Smooth muscle cell (in vitro differentiated cells): Measurements from ENCODE around the gene ZNRF2. TPM values are rescaled to one million over a fixed set of nuclear protein-coding genes. Genes with fewer than 3 reads are reported as not detected.
A peak's percentile ranks its signal among the peaks of the same experiment; 100 is the strongest.

Experiments
- DNase-seq: peaks from one replicate; lab custom pipeline; 2025; ENCODE audit not compliant: unreplicated experiment; lab: John Stamatoyannopoulos, UW
- H2AFZ ChIP-seq: fragments of 200-600 bp; sonication (generic); 2 replicates; pipeline ENCODE4 v1.6.0; 2016; ENCODE audit warnings: antibody characterized with exemption, low read depth, mild to moderate bottlenecking
- H3F3A ChIP-seq: fragments of 200-600 bp; sonication (generic); 2 replicates; pipeline ENCODE4 v1.6.0; 2017; ENCODE audit warnings: antibody characterized with exemption, low read depth
- H3K27ac ChIP-seq: fragments of 200-600 bp; sonication (generic); 2 replicates; pipeline ENCODE4 v1.5.1; 2016; ENCODE audit warnings: low read depth, mild to moderate bottlenecking
- H3K27me3 ChIP-seq: fragments of 200-600 bp; sonication (generic); 2 replicates; pipeline ENCODE4 v1.6.1; 2016; ENCODE audit warnings: low read depth, mild to moderate bottlenecking
- H3K36me3 ChIP-seq: fragments of 200-600 bp; sonication (generic); 2 replicates; pipeline ENCODE4 v1.5.1; 2016; ENCODE audit warnings: low read depth
- H3K4me1 ChIP-seq: fragments of 200-600 bp; sonication (generic); 2 replicates; pipeline ENCODE4 v1.5.1; 2016; ENCODE audit warnings: low read depth
- H3K4me2 ChIP-seq: fragments of 200-600 bp; sonication (generic); 2 replicates; pipeline ENCODE4 v1.6.0; 2016; ENCODE audit warnings: mild to moderate bottlenecking
- H3K4me3 ChIP-seq: fragments of 200-600 bp; sonication (generic); 2 replicates; pipeline ENCODE4 v1.5.1; 2016; ENCODE audit warnings: mild to moderate bottlenecking
- H3K79me2 ChIP-seq: fragments of 200-600 bp; sonication (generic); 2 replicates; pipeline ENCODE4 v1.6.0; 2016; ENCODE audit warnings: low read depth, mild to moderate bottlenecking
- H3K9ac ChIP-seq: fragments of 200-600 bp; sonication (generic); 2 replicates; pipeline ENCODE4 v1.6.0; 2016; ENCODE audit warnings: low read depth
- H3K9me3 ChIP-seq: fragments of 200-600 bp; sonication (generic); replicated peaks from 2 replicates; pipeline ENCODE4 v1.5.1; 2016; ENCODE audit warnings: low read depth
- H4K20me1 ChIP-seq: fragments of 200-600 bp; sonication (generic); 2 replicates; pipeline ENCODE4 v1.6.0; 2016; ENCODE audit warnings: low read depth
- CTCF ChIP-seq: fragments of 200-600 bp; sonication (generic); IDR thresholded peaks from 2 replicates; pipeline ENCODE4 v1.5.1; 2017; ENCODE audit warnings: borderline replicate concordance, mild to moderate bottlenecking, antibody characterized with exemption; ENCODE audit not compliant: insufficient read depth, poor library complexity, severe bottlenecking
- WGBS: methylation state at CpG from one replicate; pipeline ENCODE4 v1.1.7; 2016; ENCODE audit warnings: low lambda C conversion rate; 5-methylcytosine and 5-hydroxymethylcytosine counted together
- polyA plus RNA-seq: library from polyadenylated mRNA; unstranded; fragments of >200 nt; fragmentation: Nextera tagmentation; extraction: Ambion mirVana; gene quantifications from 2 replicates; pipeline ENCODE4 v1.2.1, GENCODE V29; 2016
- total RNA-seq: library from RNA; depleted of rRNA; stranded (reverse); fragments of >200 nt; gene quantifications from 2 replicates; pipeline ENCODE4 v1.2.3, GENCODE V29; 2014

Gene ZNRF2
- total and polyA plus RNA-seq, 2 experiments from 2014 or later: 2.1 to 13.5 TPM

- no peak overlapping the region for H3K9ac ChIP-seq
- H3K27ac ChIP-seq: no peak overlapping the region
- no peak overlapping the region for H3K4me2 ChIP-seq
- WGBS: 81% methylated on average over 2 of the region's 2 CpGs
- no peaks in the 10 kb centered on the region for H3K27me3 ChIP-seq
- peaks cover 5% of the 10 kb centered on the region for H3K79me2 ChIP-seq
- H4K20me1 ChIP-seq: no peaks in the 10 kb centered on the region
- DNase-seq: no peak
- peaks cover 21% of the 10 kb centered on the region for H3K4me1 ChIP-seq
- H3K36me3 ChIP-seq: no peaks in the 10 kb centered on the region
- TF ChIP-seq CTCF: no peak
- H3K4me3 ChIP-seq: no peak overlapping the region
- no peak overlapping the region for H2AFZ ChIP-seq
- no peaks in the 10 kb centered on the region for H3K9me3 ChIP-seq
- H3F3A ChIP-seq: peaks cover 5% of the 10 kb centered on the region
Observed at GRCh38 chr7:30281791-30282190, 2.6 kb upstream of the ZNRF2 start.

- peaks cover 26% of the 10 kb centered on the region for H3K4me1 ChIP-seq
- H2AFZ ChIP-seq: no peak overlapping the region
- H3K36me3 ChIP-seq: no peaks in the 10 kb centered on the region
- H3K9ac ChIP-seq: no peak overlapping the region
- no peaks in the 10 kb centered on the region for H3K27me3 ChIP-seq
- H3K4me2 ChIP-seq: no peak overlapping the region
- 94% methylated on average over 3 of the region's 3 CpGs for WGBS
- no peaks in the 10 kb centered on the region for H3K9me3 ChIP-seq
- H3K79me2 ChIP-seq: peaks cover 12% of the 10 kb centered on the region
- TF ChIP-seq CTCF: no peak
- no peak overlapping the region for H3K27ac ChIP-seq
- H3K4me3 ChIP-seq: no peak overlapping the region
- no peak for DNase-seq
- H3F3A ChIP-seq: peaks cover 5% of the 10 kb centered on the region
- H4K20me1 ChIP-seq: no peaks in the 10 kb centered on the region
Observed at GRCh38 chr7:30282735-30283134, 1.7 kb upstream of the ZNRF2 start.

- WGBS: under 1% methylated on average over 40 of the region's 72 CpGs
- peak overlapping the region; percentile 81 for H3K4me2 ChIP-seq
- no peak for DNase-seq
- H3K27ac ChIP-seq: peak overlapping the region; percentile 47
- H3K9ac ChIP-seq: peak overlapping the region; percentile 29
- H3K79me2 ChIP-seq: peaks cover 34% of the 10 kb centered on the region
- peaks cover 33% of the 10 kb centered on the region for H3K4me1 ChIP-seq
- no peaks in the 10 kb centered on the region for H3K9me3 ChIP-seq
- TF ChIP-seq CTCF: no peak
- H3K27me3 ChIP-seq: no peaks in the 10 kb centered on the region
- peaks cover 5% of the 10 kb centered on the region for H3F3A ChIP-seq
- H3K4me3 ChIP-seq: peak overlapping the region; percentile 75
- H2AFZ ChIP-seq: peak overlapping the region; percentile 81
- no peaks in the 10 kb centered on the region for H3K36me3 ChIP-seq
- peaks cover 3% of the 10 kb centered on the region for H4K20me1 ChIP-seq
Observed at GRCh38 chr7:30285067-30285535, 704 bp downstream of the ZNRF2 start.
